ENCODE data around the gene KLRC4.
"Not testable (repeated sequence)": the region's sequence is repeated elsewhere in the genome, so short reads cannot be mapped to it uniquely, and the experiment has no call there.

The KLRC4 gene

GRCh38 chr12:10389904-10390303, 19.7 kb downstream of the KLRC4 start, which contains the start of gene KLRK1:
TSS of gene KLRK1 (minus strand) at chr12:10390041. CDS start at chr12:10388810, 1,231 bp downstream.
- Histone ChIP-seq H3K9ac (ENCODE audit: low read depth, low read length) (no peak within 1 kb of the TSS), H3K36me3 (ENCODE audit: insufficient read depth, low read length) (no peaks in the 10 kb centered on the region), H3K79me2 (ENCODE audit: insufficient read depth, low read length) (no peaks in the 10 kb centered on the region), H3K27ac (ENCODE audit: low read length) (no peak within 1 kb of the TSS), H3K4me1 (ENCODE audit: insufficient read depth, low read length) (no peaks in the 10 kb centered on the region; the same call in 1 of the 2 replicates), H4K20me1 (ENCODE audit: insufficient read depth, low read length) (no peaks in the 10 kb centered on the region), H3K4me2 (ENCODE audit: insufficient read depth, low read length) (no peak within 1 kb of the TSS), H2AFZ (ENCODE audit: low read depth, low read length) (no peak within 1 kb of the TSS), H3K9me3 (ENCODE audit: insufficient read depth, low read length, severe bottlenecking) (no peaks in the 10 kb centered on the region), H3K4me3 (ENCODE audit: low read depth in 1 of 2, low read length in 2 of 2) (no peak within 1 kb of the TSS), H3K27me3 (ENCODE audit: insufficient read depth, low read length, poor library complexity) (no peaks in the 10 kb centered on the region)
- no peak for TF ChIP-seq EZH2 (IDR thresholded peaks at IDR 0.05; ENCODE audit: borderline replicate concordance, low read depth, low read length, severe bottlenecking)
- no peak for TF ChIP-seq CTCF (IDR thresholded peaks at IDR 0.05; ENCODE audit: borderline replicate concordance, extremely low read depth, low read length, poor library complexity, severe bottlenecking)
- ATAC-seq (ENCODE audit: insufficient read depth, low read depth) (no peak), DNase-seq (no peak)

GRCh38 chr12:10388624-10389413, 20.7 kb downstream of the KLRC4 start:
- Histone ChIP-seq H3K36me3 (ENCODE audit: insufficient read depth, low read length) (no peaks in the 10 kb centered on the region), H3K27ac (ENCODE audit: low read length) (no peak overlapping the region), H3K4me1 (ENCODE audit: insufficient read depth, low read length) (no peaks in the 10 kb centered on the region; the same call in 1 of the 2 replicates), H3K27me3 (ENCODE audit: insufficient read depth, low read length, poor library complexity) (no peaks in the 10 kb centered on the region), H2AFZ (ENCODE audit: low read depth, low read length) (no peak overlapping the region), H3K4me2 (ENCODE audit: insufficient read depth, low read length) (no peak overlapping the region), H3K9ac (ENCODE audit: low read depth, low read length) (no peak overlapping the region), H3K79me2 (ENCODE audit: insufficient read depth, low read length) (no peaks in the 10 kb centered on the region), H4K20me1 (ENCODE audit: insufficient read depth, low read length) (no peaks in the 10 kb centered on the region), H3K4me3 (ENCODE audit: low read depth in 1 of 2, low read length in 2 of 2) (no peak overlapping the region), H3K9me3 (ENCODE audit: insufficient read depth, low read length, severe bottlenecking) (no peaks in the 10 kb centered on the region)
- ATAC-seq (ENCODE audit: insufficient read depth, low read depth) (peak; percentile 64; the same call in 2 of the 3 replicates), DNase-seq (no peak)
- TF ChIP-seq CTCF (IDR thresholded peaks at IDR 0.05; ENCODE audit: borderline replicate concordance, extremely low read depth, low read length, poor library complexity, severe bottlenecking), result no peak
- no peak for TF ChIP-seq EZH2 (IDR thresholded peaks at IDR 0.05; ENCODE audit: borderline replicate concordance, low read depth, low read length, severe bottlenecking)

- not testable (repeated sequence) for H3K79me2 ChIP-seq (ENCODE audit: insufficient read depth, low read length); H3K4me2 ChIP-seq (ENCODE audit: insufficient read depth, low read length)
Measured at GRCh38 chr12:10387498-10387897, 22.1 kb downstream of the KLRC4 start.

GRCh38 chr12:10386857-10387256, 22.7 kb downstream of the KLRC4 start:
- Histone ChIP-seq H4K20me1 (ENCODE audit: insufficient read depth, low read length) (no peaks in the 10 kb centered on the region), H3K4me3 (ENCODE audit: low read depth in 1 of 2, low read length in 2 of 2) (no peak overlapping the region), H3K4me1 (ENCODE audit: insufficient read depth, low read length) (no peaks in the 10 kb centered on the region; the same call in 1 of the 2 replicates), H3K9me3 (ENCODE audit: insufficient read depth, low read length, severe bottlenecking) (no peaks in the 10 kb centered on the region), H3K79me2 (ENCODE audit: insufficient read depth, low read length) (no peaks in the 10 kb centered on the region), H3K9ac (ENCODE audit: low read depth, low read length) (no peak overlapping the region), H3K4me2 (ENCODE audit: insufficient read depth, low read length) (no peak overlapping the region), H3K27me3 (ENCODE audit: insufficient read depth, low read length, poor library complexity) (no peaks in the 10 kb centered on the region), H2AFZ (ENCODE audit: low read depth, low read length) (no peak overlapping the region), H3K36me3 (ENCODE audit: insufficient read depth, low read length) (no peaks in the 10 kb centered on the region), H3K27ac (ENCODE audit: low read length) (no peak overlapping the region)
- DNase-seq, result no peak
- no peak for ATAC-seq (ENCODE audit: insufficient read depth, low read depth)
- TF ChIP-seq CTCF (IDR thresholded peaks at IDR 0.05; ENCODE audit: borderline replicate concordance, extremely low read depth, low read length, poor library complexity, severe bottlenecking), result no peak
- no peak for TF ChIP-seq EZH2 (IDR thresholded peaks at IDR 0.05; ENCODE audit: borderline replicate concordance, low read depth, low read length, severe bottlenecking)

More at GRCh38 chr12:10387498-10387897, 22.1 kb downstream of the KLRC4 start:
- H3K4me3 ChIP-seq (ENCODE audit: low read depth in 1 of 2, low read length in 2 of 2); H3K9me3 ChIP-seq (ENCODE audit: insufficient read depth, low read length, severe bottlenecking); ATAC-seq (ENCODE audit: insufficient read depth, low read depth); H3K27me3 ChIP-seq (ENCODE audit: insufficient read depth, low read length, poor library complexity); H3K9ac ChIP-seq (ENCODE audit: low read depth, low read length); H3K4me1 ChIP-seq (ENCODE audit: insufficient read depth, low read length); H2AFZ ChIP-seq (ENCODE audit: low read depth, low read length); H3K36me3 ChIP-seq (ENCODE audit: insufficient read depth, low read length); DNase-seq; H3K27ac ChIP-seq (ENCODE audit: low read length); H4K20me1 ChIP-seq (ENCODE audit: insufficient read depth, low read length): not testable (repeated sequence)

Measured in DND-41 (cell line).